Measurements from ENCODE around the gene OR52I2. TPM values are rescaled to one million over a fixed set of nuclear protein-coding genes. Genes with fewer than 3 reads are reported as not detected.

Gene OR52I2
- total RNA-seq, 1 donor from 2014 or later = not detected

Other genes with a start within 250 kb of the OR52I2 start
- not detected for gene OR52B4, start 213.4 kb upstream of the OR52I2 start, total RNA-seq
- 7.6 TPM for gene TRIM21, start 188.0 kb upstream of the OR52I2 start, total RNA-seq
- not detected for gene OR52K2, start 132.4 kb upstream of the OR52I2 start, total RNA-seq
- gene OR52K1, start 99.1 kb upstream of the OR52I2 start, total RNA-seq = not detected
- not detected for gene OR52M1, start 36.6 kb upstream of the OR52I2 start, total RNA-seq
- not detected for gene OR52I1, start 12.3 kb downstream of the OR52I2 start, total RNA-seq
- 11.0 TPM for gene TRIM68, start 26.5 kb downstream of the OR52I2 start, total RNA-seq
- not detected for gene OR51D1, start 55.7 kb downstream of the OR52I2 start, total RNA-seq
- gene OR51E1, start 62.2 kb downstream of the OR52I2 start, total RNA-seq = 1.4 TPM
- 0.13 TPM for gene OR51E2, start 116.1 kb downstream of the OR52I2 start, total RNA-seq
- not detected for gene MMP26, start 123.0 kb downstream of the OR52I2 start, total RNA-seq
- gene OR51F1, start 188.2 kb downstream of the OR52I2 start, total RNA-seq = not detected
- not detected for gene OR52R1, start 222.6 kb downstream of the OR52I2 start, total RNA-seq
- gene OR51F2, start 239.6 kb downstream of the OR52I2 start, total RNA-seq = not detected

All from Right ventricle myocardium superior (tissue), 1 donor.